ENCODE data around the gene ETS2.

The ETS2 gene

GRCh38 chr21:38802050-38803026, 3.4 kb upstream of the ETS2 start:
- no peak for DNase-seq

DNA sequence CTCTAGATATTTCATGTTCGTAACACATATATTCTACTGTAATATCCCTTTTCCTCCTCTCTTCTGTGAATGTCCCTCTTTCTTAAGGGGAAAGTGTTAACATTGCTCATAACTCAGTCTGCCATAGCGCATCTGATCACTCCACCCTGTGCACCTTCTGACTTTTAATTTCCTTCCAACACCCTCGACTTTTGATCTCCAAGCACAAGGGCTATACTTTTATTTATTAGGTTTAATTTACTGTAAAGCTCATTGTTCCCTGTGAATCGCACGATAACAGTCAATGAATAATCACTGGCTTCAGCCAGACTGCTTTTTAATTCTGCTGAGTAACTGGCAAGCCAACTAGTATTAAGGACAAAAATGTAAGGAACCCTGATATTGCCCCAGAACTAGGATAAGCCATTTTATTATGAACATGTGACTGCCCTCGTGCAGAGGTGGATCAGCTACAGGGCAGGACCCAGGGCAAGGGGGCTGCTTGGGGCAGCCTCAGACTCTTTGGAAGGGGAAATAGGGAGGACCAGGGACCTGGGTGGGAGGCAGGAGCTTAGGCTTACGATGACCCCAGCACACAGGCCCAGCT, 2.6 kb upstream of the ETS2 start:
- DNase-seq = no peak

GRCh38 chr21:38804030-38804788, 1.5 kb upstream of the ETS2 start:
- peak; percentile 51 for DNase-seq

DNA sequence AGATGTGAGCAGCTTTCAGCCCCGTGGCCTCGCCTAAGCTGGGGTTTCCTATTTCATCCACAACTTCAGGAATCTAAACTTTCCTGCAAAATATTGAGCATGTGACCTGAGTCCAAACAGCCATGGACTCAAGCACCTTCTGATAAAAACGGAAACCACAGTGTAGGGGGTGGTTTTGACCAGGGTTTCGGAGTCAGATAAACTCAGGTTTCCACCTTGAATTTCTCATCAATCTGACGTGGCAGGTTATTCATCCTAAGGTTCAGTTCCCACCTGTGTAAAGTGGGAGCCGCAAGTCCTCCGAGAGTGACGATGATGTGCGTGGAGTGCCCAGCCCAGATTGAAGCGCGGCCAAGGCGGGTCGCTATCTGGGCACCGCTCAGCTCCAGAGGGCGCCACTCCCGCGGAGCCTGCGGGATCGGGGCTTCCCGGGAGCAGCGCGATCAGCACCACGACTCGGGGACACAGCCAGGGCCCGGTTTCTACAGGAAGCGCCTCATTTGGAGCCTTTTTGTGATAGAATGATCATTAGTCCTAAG, 871 bp upstream of the ETS2 start:
- DNase-seq = peak; percentile 61

DNA sequence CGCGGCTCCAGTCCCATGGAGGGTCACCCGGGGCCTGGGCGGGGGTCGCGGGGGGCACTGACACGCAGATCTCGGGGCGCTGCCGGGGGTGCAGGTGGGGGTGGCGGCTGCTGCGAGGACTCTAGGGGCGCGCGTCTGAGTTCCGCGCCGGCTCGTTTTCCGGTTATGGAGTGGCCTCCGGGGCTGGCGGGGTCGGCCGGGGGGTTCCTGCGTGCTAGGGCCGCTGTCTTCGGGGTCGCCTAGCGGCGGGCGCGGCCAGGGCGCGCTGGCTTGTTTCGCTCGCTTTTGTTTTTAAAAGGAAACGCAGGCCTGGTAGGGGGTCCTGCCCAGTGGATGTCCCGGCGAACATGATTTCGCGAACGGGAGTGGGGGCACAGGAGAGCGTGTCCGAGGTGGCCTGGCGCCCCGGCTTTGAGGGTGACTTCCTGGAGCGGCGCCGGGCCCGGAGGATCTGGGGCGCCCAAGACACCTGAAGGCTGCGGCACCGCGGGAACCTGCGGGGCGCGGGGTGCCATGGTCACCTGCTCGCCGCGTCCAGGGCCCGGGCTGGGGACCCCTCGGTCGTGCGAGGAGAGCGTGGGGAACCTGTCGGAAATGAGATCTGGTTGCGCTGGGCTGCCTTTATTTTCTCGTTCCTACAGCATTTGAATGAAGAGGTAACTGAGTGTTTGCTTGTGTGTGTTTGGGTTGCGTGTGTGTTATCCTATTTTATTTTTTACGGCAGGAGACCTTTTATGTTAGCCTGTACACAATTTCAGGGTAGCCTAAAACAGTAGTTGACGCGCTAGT, 618 bp downstream of the ETS2 start:
- DNase-seq = peak; percentile 24

DNA sequence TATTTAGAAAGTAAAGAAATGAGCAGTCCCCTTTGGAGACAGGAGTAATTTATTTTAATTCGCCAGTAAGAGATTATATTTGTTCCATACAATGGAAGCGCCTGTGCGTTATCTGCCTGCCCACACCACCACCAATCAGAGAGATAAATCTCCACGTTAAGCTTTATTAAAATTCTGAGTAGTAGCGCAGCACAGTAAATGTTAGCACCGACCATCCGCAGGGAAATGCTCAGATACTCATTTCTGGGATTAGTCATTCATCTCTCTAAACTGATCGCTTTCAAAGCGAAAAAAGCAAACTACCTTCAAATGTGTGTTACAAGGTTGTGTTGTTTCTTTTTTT, 1.2 kb downstream of the ETS2 start:
- DNase-seq = peak; percentile 63

DNA sequence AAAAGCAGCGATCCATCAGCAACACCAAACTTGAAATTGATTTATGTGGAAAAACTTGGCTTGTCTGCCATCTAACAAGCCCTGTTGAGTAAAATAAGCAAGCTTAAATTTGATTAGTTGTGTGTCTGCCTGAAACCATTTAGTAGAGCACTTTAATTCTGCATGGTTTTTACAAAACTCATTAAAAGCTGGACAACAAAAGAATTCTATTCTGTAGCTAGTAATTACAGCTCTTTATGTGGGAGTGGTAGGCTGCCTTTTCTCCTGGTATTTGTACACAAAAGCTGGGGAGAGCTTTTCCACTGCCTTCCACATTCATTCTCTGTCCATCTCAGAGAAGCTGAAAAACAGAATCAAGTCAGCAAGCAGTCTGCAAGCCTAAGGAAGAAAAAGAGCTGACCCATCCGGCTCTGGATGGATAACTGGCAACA, 1.7 kb downstream of the ETS2 start:
- DNase-seq = no peak

GRCh38 chr21:38807986-38808385, 2.3 kb downstream of the ETS2 start:
- DNase-seq = no peak

- DNase-seq = no peak
Observed at GRCh38 chr21:38809198-38809878, 3.6 kb downstream of the ETS2 start.

DNA sequence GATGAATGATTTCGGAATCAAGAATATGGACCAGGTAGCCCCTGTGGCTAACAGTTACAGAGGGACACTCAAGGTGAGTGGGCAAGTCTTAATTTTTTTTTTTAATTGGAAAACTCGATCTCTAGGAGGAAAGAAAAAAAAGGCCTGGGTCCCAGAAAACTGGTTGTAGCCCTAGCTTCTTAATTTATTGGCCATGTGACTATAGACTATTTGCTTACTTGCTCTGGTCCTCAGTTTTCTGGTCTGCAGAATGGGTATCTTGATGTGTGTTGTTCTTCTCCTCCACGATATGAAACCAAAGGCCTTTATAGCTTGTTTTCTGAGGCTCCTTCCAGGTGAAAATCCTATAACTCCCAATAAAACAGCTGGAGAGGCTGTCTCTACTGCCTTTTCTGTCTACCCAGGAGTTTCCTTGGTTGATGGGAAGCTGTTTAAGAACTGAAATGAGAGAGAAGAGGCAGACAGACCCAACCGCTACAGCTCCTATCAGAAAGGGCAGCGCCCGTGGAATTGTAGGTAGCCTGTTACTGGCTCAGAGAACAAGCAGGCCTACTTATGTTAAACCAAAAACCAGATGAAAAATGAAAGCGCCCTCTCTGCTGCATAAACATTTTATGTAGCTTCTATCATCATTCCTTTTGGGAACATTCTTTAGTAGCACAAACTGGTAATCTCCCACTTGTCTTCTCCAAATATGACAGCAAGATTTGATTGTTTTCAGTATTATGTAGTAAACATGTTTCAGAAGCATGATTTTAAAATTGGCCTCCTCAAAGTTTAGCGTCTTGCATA, 4.5 kb downstream of the ETS2 start:
- DNase-seq = no peak

GRCh38 chr21:38810826-38811164, 5.1 kb downstream of the ETS2 start:
- no peak for DNase-seq

DNA sequence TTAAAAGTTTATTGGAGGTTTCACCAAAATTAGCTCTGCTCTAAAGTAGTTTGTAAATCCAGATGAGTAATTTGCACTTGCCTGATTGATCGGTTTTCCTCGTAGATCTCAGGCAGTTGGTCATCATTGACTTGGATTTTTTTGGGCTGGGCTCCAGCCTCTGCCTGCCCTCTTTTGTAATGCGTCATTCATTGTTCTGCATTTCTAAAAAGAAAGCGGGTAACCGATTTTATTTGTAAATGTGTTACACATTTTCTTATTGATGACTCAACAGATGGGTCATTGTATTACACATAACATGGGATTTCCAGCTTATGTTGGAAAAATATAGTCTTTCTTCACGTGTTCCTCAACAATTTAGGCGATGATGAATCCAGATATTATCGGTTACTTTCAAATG, 5.5 kb downstream of the ETS2 start:
- DNase-seq = no peak

- no peak for DNase-seq
Observed at GRCh38 chr21:38813143-38813542, 7.4 kb downstream of the ETS2 start.

GRCh38 chr21:38813547-38813946, 7.8 kb downstream of the ETS2 start:
- no peak for DNase-seq

GRCh38 chr21:38814126-38815059, 8.7 kb downstream of the ETS2 start:
- DNase-seq = no peak

DNA sequence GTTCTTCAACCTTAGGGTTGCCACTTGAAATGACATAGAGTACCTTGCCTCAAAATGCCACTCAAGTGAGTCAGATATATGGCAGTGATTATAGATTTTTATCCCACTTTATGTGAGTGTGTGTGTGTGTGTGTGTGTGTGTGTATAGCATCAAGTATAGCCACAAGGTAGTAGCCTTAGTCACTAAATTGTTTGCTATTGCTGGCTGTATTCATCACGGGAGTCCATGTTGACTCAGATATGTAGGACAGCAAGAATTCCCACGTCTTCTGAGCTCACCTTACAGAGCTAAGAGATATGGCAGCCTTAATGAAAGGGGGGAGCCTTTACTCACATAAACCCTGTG, 9.3 kb downstream of the ETS2 start:
- no peak for DNase-seq

DNA sequence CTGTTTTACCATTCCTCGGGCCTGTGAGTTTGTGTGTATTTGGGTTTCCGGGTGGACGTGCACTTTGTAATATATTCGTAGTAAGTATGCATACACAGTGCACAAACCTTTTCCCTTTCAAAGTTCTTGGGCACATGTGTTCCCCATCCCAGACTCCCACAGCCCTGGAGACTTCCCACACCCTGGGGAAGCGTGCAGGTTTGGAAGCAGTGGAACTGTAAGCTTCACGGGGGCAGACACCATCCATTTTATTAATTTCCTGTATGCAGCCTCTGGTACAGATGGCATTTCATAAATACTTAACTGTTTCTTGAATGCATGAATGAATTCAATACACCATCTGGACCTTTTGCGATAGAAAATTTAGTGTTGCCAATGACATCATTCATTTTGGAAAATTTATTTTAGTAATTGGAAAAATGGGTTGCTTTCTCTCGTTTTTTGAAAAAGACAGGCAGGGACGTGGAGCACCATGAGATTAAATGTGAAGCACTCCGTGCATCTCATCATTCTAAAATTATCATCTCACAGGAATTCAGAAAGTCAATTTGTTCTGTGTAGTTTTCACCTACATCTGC, 10.8 kb downstream of the ETS2 start:
- no peak for DNase-seq

DNA sequence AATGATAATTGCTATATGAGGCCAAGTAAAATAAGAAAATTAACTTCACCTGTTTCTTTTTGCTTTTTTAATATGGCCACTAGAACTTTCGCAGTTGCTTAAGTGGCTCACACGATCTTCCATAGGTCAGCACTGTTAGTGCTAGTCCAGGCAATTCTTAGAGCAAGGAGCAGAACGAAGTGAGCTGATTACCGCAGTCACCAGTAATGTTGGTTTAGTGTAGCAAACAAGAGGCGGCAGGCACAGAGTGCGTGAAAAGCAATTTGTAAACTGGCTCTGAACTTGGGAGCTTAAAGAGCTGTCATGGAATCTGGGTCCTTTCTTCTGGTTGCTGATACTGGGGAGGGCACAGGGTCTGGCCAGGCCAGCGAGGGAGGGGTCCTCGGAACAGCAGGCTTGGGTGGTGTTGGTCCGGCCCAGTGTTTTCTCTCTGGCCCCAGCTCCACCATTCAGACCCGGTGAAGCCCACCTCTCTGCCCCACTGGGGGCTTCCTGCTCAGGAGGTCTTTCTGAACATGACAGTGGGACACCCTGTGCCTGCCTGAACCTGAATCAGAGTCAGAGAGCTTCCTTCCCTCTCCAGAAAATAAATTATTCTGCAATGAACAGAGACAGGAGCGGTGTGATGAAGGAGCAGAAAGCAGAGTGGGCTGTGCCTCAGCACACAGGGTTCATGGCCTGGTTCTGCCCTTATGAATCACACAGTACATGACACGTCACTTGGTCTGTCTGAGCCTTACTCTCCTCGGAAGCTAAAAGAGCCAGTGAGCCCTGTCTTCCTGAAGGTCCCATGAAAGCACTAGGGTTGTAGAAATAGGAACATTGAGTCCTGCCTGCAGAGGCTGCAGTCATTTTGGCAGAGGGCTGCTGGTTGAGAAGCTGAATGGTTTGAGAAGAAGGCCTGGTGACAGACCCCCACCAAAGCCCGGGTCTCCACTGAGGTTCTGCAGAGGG, 11.9 kb downstream of the ETS2 start:
- DNase-seq = no peak

GRCh38 chr21:38818325-38818723, 12.6 kb downstream of the ETS2 start:
- no peak for DNase-seq

Measured in activated CD4-positive, alpha-beta T cell treated with anti-CD3 and anti-CD28 coated beads, Interleukin-2, amount 50 U/mL, for 16 hours (primary cell).